ENCODE measurements around the gene LCP2.

Gene LCP2

DNA sequence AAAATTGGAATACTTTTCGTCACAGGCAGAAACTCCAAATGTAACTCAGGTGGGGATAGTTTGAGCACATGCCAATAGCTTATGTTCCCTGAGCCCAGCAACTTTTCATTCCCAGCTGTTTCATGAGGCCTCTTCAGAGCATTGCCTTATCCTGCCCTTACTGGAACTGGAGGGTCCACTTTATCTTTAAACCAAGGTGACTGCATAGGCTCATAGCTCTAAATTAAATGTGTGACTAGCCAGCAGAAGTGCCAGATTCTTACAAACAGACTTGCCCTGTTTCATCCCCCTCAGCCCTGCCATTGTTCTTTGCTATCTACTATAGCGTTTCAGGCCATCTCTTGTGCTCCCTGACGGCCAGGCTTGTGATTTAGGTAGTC, 8.1 kb upstream of the LCP2 start:
- TF ChIP-seq, protein P1, sequence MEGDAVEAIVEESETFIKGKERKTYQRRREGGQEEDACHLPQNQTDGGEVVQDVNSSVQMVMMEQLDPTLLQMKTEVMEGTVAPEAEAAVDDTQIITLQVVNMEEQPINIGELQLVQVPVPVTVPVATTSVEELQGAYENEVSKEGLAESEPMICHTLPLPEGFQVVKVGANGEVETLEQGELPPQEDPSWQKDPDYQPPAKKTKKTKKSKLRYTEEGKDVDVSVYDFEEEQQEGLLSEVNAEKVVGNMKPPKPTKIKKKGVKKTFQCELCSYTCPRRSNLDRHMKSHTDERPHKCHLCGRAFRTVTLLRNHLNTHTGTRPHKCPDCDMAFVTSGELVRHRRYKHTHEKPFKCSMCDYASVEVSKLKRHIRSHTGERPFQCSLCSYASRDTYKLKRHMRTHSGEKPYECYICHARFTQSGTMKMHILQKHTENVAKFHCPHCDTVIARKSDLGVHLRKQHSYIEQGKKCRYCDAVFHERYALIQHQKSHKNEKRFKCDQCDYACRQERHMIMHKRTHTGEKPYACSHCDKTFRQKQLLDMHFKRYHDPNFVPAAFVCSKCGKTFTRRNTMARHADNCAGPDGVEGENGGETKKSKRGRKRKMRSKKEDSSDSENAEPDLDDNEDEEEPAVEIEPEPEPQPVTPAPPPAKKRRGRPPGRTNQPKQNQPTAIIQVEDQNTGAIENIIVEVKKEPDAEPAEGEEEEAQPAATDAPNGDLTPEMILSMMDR (IDR thresholded peaks at IDR 0.05; ENCODE audit: low read depth, low read length), result no peak
- DNase-seq, result no peak
- H3K4me3 ChIP-seq (ENCODE audit: low read depth, low read length), result no peak overlapping the region
- H3K27me3 ChIP-seq (ENCODE audit: insufficient read depth, low read depth, severe bottlenecking), result peaks cover 72% of the 10 kb centered on the region
- no peaks in the 10 kb centered on the region for H3K9me3 ChIP-seq (ENCODE audit: severe bottlenecking)
- no peak overlapping the region for H3K27ac ChIP-seq
- H3K36me3 ChIP-seq, result no peaks in the 10 kb centered on the region

DNA sequence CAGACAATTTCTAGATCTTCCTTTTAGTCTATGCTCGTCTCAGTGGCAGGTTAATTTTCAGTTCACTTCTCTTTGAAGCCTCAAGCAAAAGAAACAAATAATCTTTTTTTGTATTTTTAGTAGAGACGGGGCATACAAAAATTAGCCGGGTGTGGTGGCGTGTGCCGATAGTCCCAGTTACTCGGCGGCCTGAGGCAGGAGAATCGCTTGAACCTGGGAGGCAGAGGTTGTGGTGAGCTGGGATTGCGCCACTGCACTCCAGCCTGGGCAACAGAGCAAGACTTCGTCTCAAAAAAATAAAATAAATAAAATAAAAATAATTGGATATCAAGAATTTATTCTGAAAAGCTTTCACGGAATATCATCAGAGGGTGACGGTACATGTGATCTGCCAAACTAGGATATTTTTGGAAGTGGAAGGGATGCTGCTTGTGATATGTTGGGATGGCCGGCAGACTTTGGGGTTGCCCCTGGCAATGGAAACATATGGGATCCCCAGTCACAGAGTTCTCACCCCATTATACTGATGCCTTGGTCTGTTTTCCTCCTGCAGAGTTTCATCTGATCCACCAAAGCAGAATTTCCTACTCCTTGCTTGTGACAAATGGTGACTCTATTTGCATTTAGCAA, 7.6 kb upstream of the LCP2 start:
- no peaks in the 10 kb centered on the region for H3K9me3 ChIP-seq (ENCODE audit: severe bottlenecking)
- H3K27ac ChIP-seq, result no peak overlapping the region
- peaks cover 76% of the 10 kb centered on the region for H3K27me3 ChIP-seq (ENCODE audit: insufficient read depth, low read depth, severe bottlenecking)
- H3K4me3 ChIP-seq (ENCODE audit: low read depth, low read length), result no peak overlapping the region
- TF ChIP-seq, protein P1 (IDR thresholded peaks at IDR 0.05; ENCODE audit: low read depth, low read length), result no peak
- no peak for DNase-seq
- H3K36me3 ChIP-seq, result no peaks in the 10 kb centered on the region

DNA sequence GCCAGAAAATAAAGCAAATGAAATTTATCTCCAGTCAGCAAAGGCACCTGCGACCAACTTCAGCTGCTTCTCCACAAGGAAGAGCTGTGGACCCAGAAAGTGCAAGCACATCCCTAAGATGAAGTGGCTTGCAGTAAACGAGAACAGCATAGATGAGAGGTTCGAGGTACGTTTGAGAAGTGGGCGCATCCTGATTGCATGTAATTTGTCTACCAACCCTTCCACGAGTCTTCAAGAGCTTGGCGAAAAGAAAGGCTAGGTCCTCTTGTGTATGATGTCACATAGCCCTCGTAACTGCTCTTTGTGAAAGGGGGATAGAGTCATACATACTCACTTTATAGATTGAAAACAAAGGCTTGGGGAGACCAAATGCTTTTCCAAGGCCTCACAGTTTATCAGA, 6.0 kb upstream of the LCP2 start:
- H3K4me3 ChIP-seq (ENCODE audit: low read depth, low read length), result no peak overlapping the region

DNA sequence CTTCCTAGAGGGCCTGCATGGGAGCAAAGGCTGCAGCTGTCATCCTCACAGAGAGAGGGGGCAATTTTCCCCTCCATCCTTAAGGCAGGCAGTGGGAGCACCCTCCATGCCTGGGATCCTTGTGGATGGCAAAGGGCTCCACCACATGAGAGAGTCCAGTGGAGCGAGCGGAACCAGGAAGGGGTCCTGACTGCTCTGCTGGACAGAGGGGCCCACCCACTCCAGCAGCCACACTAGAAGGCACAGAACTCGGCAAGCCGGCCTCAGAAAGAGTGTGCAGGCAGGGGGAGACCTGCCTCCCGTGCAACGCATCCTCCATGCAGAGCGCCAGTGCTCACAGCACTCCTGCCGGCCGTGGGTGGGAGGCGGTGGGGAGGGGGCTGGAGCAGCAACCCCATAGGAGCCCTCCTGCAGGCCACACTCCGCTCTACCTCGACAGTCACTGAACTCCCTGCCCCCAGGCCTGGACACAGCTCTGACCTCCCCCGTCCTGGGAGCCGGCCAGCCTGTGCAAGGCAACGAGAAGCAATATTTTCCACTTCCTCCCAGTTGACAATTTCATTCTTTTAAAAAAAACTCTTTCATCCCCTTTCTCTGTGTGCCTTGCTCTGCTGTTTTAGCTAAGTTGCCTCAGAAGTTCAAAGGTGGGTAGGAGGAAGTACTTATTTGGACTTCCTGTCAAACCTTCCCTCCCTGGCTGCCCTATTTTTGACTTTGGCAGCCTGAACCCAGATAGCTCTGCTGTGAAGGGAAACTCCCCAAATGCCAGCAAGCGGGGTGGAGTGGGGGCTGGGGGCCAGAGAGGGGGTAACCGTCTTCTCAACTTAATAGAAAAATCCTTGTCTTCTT, 5.3 kb upstream of the LCP2 start:
- Histone ChIP-seq H3K36me3 (no peaks in the 10 kb centered on the region), H3K27me3 (ENCODE audit: insufficient read depth, low read depth, severe bottlenecking) (peaks cover 85% of the 10 kb centered on the region), H3K27ac (no peak overlapping the region), H3K9me3 (ENCODE audit: severe bottlenecking) (no peaks in the 10 kb centered on the region), H3K4me3 (ENCODE audit: low read depth, low read length) (no peak overlapping the region)
- no peak for DNase-seq
- TF ChIP-seq, protein P1 (IDR thresholded peaks at IDR 0.05; ENCODE audit: low read depth, low read length), result no peak

More for the DNA sequence above, 6.0 kb upstream of the LCP2 start:
- H3K36me3 ChIP-seq, result no peaks in the 10 kb centered on the region
- no peak for DNase-seq
- no peak overlapping the region for H3K27ac ChIP-seq
- no peaks in the 10 kb centered on the region for H3K9me3 ChIP-seq (ENCODE audit: severe bottlenecking)
- H3K27me3 ChIP-seq (ENCODE audit: insufficient read depth, low read depth, severe bottlenecking), result peaks cover 87% of the 10 kb centered on the region
- TF ChIP-seq, protein P1 (IDR thresholded peaks at IDR 0.05; ENCODE audit: low read depth, low read length), result no peak

DNA sequence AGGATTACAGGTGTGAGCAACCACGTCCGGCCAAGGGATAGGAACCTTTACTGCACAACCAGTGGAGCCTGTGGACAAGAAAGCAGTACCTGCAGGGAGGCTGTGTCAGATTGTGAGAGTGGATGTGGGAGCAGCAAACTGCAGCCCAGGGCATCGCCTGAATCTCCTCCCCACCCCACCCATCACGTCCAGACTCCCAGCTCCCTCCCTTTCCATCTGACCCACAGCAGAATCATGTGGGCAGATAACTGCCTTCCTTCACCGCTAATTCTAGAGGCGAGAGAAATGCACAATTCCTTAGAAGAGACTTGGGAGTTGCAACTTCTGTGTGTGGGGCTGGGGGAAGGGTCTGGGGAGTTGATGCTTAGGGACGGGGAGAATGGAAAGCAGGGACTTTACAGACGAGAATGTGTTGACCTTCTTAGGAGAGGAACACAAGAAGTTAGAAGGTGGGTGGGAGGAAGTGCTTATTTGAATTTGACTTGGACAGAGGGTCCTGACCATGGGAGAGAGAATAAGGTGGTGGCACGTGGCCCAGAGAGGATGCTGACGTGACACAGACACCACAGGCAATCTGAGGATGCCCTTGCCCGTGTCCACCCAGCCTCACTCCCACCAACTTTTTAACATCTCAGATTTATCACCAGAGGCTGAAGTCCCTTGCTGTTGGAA, 4.5 kb upstream of the LCP2 start:
- H3K27me3 ChIP-seq (ENCODE audit: insufficient read depth, low read depth, severe bottlenecking), result peaks cover 86% of the 10 kb centered on the region
- DNase-seq, result no peak
- TF ChIP-seq, protein P1 (IDR thresholded peaks at IDR 0.05; ENCODE audit: low read depth, low read length), result no peak
- no peak overlapping the region for H3K27ac ChIP-seq
- H3K4me3 ChIP-seq (ENCODE audit: low read depth, low read length), result no peak overlapping the region
- H3K36me3 ChIP-seq, result no peaks in the 10 kb centered on the region
- no peaks in the 10 kb centered on the region for H3K9me3 ChIP-seq (ENCODE audit: severe bottlenecking)
